HPDE6-E6E7 (cell line): ENCODE data around the gene ID1.
"Not testable (repeated sequence)": the region's sequence is repeated elsewhere in the genome, so short reads cannot be mapped to it uniquely, and the experiment has no call there.

ENCODE experiments used
- DNase-seq: peaks from one replicate; pipeline ENCODE4 v3.0.0; 2011; ENCODE audit warnings: missing footprints; ENCODE audit errors: extremely low spot score

Gene ID1

GRCh38 chr20:31573555-31574321 lies 31.4 kb upstream of the ID1 start:
- no peak for DNase-seq

GRCh38 chr20:31574986-31575385 lies 30.1 kb upstream of the ID1 start:
- DNase-seq: not testable (repeated sequence)

- no peak for DNase-seq
These were observed 28.3 kb upstream of the ID1 start for GRCh38 chr20:31576751-31577150.

- DNase-seq: no peak
These were observed 27.9 kb upstream of the ID1 start for GRCh38 chr20:31577194-31577593.

GRCh38 chr20:31578448-31579138 lies 26.5 kb upstream of the ID1 start:
- DNase-seq: no peak

- DNase-seq: no peak
These were observed 25.8 kb upstream of the ID1 start for GRCh38 chr20:31579245-31579644.

GRCh38 chr20:31579941-31580651 lies 25.0 kb upstream of the ID1 start:
- DNase-seq: not testable (repeated sequence)

GRCh38 chr20:31580706-31581105 lies 24.4 kb upstream of the ID1 start:
- DNase-seq: no peak

GRCh38 chr20:31581391-31581790 lies 23.7 kb upstream of the ID1 start:
- DNase-seq: no peak

- no peak for DNase-seq
These were observed 17.3 kb upstream of the ID1 start for GRCh38 chr20:31587545-31588389.

GRCh38 chr20:31590717-31591225 lies 14.3 kb upstream of the ID1 start:
- no peak for DNase-seq

GRCh38 chr20:31593221-31594001 lies 11.7 kb upstream of the ID1 start:
- peak; percentile 100 for DNase-seq

GRCh38 chr20:31594002-31594557 lies 11.0 kb upstream of the ID1 start:
- DNase-seq: no peak

- no peak for DNase-seq
These were observed 10.3 kb upstream of the ID1 start for GRCh38 chr20:31594558-31595379.

GRCh38 chr20:31595380-31595653 lies 9.8 kb upstream of the ID1 start:
- DNase-seq: no peak

- DNase-seq: peak; percentile 76
These were observed 9.3 kb upstream of the ID1 start for GRCh38 chr20:31595654-31596411.

- not testable (repeated sequence) for DNase-seq
These were observed 8.7 kb upstream of the ID1 start for GRCh38 chr20:31596412-31596715.

GRCh38 chr20:31596831-31597480 lies 8.1 kb upstream of the ID1 start:
- no peak for DNase-seq

GRCh38 chr20:31597481-31597855 lies 7.6 kb upstream of the ID1 start:
- no peak for DNase-seq
